Astrocyte of the cerebellum (primary cell): Measurements from ENCODE around the gene ZNF74.

Experiments used
- DNase-seq: peaks from one replicate; pipeline ENCODE4 v3.0.0-alpha.2; 2011; ENCODE audit warnings: low read depth
- H3K4me3 ChIP-seq: 2 replicates; pipeline ENCODE4 v1.5.1; 2011; ENCODE audit warnings: mild to moderate bottlenecking, low read depth, low read length, moderate library complexity
- CTCF ChIP-seq: IDR thresholded peaks from 2 replicates; pipeline ENCODE4 v1.5.1; 2012; ENCODE audit warnings: low read length, low read depth, moderate library complexity, mild to moderate bottlenecking; ENCODE audit errors: missing control alignments
- in situ Hi-C: cut with HindIII; loops from 2 replicates; pipeline ENCODE4 v1.10.0; 2017; ENCODE audit warnings: low sequenced_read_pairs

The ZNF74 gene

GRCh38 chr22:20384171-20384570 lies 9.8 kb upstream of the ZNF74 start:
- no peak for DNase-seq
- in situ Hi-C loops = no loop called here
- TF ChIP-seq CTCF = no peak
- H3K4me3 ChIP-seq = no peak overlapping the region

GRCh38 chr22:20384865-20385264 lies 9.1 kb upstream of the ZNF74 start:
- DNase-seq = no peak
- in situ Hi-C loops = no loop called here
- H3K4me3 ChIP-seq = no peak overlapping the region
- TF ChIP-seq CTCF = no peak

GRCh38 chr22:20386336-20386735 lies 7.6 kb upstream of the ZNF74 start:
- no peak overlapping the region for H3K4me3 ChIP-seq
- in situ Hi-C loops = no loop called here
- no peak for DNase-seq
- TF ChIP-seq CTCF = no peak

GRCh38 chr22:20386972-20387371 lies 7.0 kb upstream of the ZNF74 start:
- no peak for DNase-seq
- no peak for TF ChIP-seq CTCF
- H3K4me3 ChIP-seq = no peak overlapping the region
- in situ Hi-C loops = no loop called here

- no peak for TF ChIP-seq CTCF
Measured at GRCh38 chr22:20388200-20388599, 5.8 kb upstream of the ZNF74 start.

GRCh38 chr22:20389288-20389687 lies 4.7 kb upstream of the ZNF74 start:
- no peak overlapping the region for H3K4me3 ChIP-seq
- in situ Hi-C loops = no loop called here
- DNase-seq = no peak
- TF ChIP-seq CTCF = no peak

More at GRCh38 chr22:20388200-20388599, 5.8 kb upstream of the ZNF74 start:
- H3K4me3 ChIP-seq = no peak overlapping the region
- in situ Hi-C loops = no loop called here
- DNase-seq = no peak

- DNase-seq = no peak
- in situ Hi-C loops = no loop called here
- TF ChIP-seq CTCF = no peak
- no peak overlapping the region for H3K4me3 ChIP-seq
Measured at GRCh38 chr22:20390394-20390907, 3.5 kb upstream of the ZNF74 start.
